ENCODE measurements around the gene MBL2.

Gene MBL2

DNA sequence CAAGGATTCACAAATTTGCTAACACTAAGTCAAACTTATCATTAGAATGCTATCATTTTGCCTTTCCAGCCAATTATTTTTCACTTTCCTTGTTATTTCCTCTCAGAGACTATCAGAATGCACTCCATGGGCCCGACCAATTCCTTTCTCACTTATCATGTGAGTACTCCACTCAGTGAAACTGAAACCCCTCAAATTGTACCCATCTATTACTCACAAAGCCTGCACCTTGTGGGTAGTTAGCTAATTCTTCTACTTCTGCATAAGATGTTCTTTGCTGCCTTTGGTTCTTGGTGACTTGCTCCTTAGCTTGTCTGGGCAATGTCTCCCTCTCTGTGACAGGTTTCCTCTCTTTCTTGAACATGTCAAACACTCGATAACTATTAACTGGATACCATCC lies 35.2 kb upstream of the MBL2 start:
- Histone ChIP-seq H3K36me3 (no peaks in the 10 kb centered on the region), H3K27me3 (ENCODE audit: insufficient read depth, low read depth, severe bottlenecking) (no peaks in the 10 kb centered on the region), H3K27ac (no peak overlapping the region), H3K4me3 (ENCODE audit: low read depth, low read length) (no peak overlapping the region), H3K9me3 (ENCODE audit: severe bottlenecking) (no peaks in the 10 kb centered on the region)
- TF ChIP-seq, protein P1, sequence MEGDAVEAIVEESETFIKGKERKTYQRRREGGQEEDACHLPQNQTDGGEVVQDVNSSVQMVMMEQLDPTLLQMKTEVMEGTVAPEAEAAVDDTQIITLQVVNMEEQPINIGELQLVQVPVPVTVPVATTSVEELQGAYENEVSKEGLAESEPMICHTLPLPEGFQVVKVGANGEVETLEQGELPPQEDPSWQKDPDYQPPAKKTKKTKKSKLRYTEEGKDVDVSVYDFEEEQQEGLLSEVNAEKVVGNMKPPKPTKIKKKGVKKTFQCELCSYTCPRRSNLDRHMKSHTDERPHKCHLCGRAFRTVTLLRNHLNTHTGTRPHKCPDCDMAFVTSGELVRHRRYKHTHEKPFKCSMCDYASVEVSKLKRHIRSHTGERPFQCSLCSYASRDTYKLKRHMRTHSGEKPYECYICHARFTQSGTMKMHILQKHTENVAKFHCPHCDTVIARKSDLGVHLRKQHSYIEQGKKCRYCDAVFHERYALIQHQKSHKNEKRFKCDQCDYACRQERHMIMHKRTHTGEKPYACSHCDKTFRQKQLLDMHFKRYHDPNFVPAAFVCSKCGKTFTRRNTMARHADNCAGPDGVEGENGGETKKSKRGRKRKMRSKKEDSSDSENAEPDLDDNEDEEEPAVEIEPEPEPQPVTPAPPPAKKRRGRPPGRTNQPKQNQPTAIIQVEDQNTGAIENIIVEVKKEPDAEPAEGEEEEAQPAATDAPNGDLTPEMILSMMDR (IDR thresholded peaks at IDR 0.05; ENCODE audit: low read depth, low read length), result no peak
- no peak for DNase-seq

DNA sequence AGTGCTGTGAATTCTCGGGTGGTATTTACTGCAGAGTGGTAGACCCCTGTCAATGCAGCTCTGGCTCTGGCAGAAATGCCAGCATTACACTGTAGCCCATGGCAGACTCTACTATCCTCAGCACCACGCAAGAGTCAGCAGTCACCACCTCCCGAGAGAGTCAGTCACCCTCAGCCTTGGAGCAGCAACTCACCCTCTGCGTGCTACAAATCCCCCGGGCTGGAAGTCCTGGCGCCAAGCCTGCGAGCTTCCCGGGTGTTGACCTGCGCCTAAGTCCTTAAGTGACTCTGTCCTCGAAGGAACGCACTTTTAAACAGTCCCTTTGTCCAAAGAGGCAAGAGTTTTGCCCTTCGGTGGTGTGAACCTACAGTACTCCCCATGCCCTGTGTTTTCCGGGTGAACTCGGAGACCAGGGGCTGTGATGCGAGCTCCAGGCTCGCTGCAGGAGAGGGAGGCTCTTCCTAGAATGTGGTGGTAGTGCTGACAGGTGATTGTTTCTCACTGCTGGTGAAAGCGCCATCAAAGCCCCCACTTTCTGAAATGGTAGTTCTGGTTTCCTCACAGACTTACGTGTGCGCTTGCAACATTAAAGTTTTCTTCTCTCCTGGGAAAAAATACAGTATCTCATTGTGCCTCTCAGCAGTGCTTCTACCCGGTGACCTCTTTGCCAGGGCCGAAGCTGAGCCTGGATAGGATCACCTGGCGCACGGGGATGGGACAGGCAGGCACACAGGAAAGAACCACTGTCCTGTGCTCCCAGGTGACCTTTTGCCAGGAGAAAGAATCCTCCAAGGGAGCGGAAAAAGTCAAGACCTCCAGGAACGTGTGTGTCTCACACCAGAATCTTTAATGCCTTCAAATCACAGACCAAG lies 33.1 kb upstream of the MBL2 start:
- H3K9me3 ChIP-seq (ENCODE audit: severe bottlenecking), result no peaks in the 10 kb centered on the region
- no peaks in the 10 kb centered on the region for H3K36me3 ChIP-seq
- H3K4me3 ChIP-seq (ENCODE audit: low read depth, low read length), result no peak overlapping the region
- no peaks in the 10 kb centered on the region for H3K27me3 ChIP-seq (ENCODE audit: insufficient read depth, low read depth, severe bottlenecking)
- DNase-seq, result no peak
- TF ChIP-seq, protein P1 (IDR thresholded peaks at IDR 0.05; ENCODE audit: low read depth, low read length), result no peak
- H3K27ac ChIP-seq, result no peak overlapping the region

DNA sequence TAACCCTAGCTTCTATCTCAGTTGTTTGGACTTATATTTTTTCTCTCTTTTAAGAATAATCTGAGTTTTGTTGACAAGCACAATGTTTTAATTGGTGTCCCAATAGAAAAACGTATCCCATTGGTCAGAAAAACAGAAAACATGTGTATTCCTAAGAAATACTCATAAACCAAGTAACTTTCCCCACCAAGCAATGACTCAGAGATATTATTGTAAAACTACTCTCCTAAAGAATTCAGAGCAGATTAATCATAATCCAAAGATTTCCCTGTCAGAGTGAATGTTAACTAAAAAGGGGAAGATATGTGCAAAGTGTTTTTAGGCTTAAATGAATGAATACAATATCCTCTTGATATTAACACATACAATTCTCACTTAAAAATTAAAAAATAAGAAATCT lies 29.4 kb upstream of the MBL2 start:
- Histone ChIP-seq H3K27me3 (ENCODE audit: insufficient read depth, low read depth, severe bottlenecking) (no peaks in the 10 kb centered on the region), H3K9me3 (ENCODE audit: severe bottlenecking) (no peaks in the 10 kb centered on the region), H3K36me3 (no peaks in the 10 kb centered on the region), H3K27ac (no peak overlapping the region), H3K4me3 (ENCODE audit: low read depth, low read length) (no peak overlapping the region)
- DNase-seq, result no peak
- TF ChIP-seq, protein P1 (IDR thresholded peaks at IDR 0.05; ENCODE audit: low read depth, low read length), result no peak

DNA sequence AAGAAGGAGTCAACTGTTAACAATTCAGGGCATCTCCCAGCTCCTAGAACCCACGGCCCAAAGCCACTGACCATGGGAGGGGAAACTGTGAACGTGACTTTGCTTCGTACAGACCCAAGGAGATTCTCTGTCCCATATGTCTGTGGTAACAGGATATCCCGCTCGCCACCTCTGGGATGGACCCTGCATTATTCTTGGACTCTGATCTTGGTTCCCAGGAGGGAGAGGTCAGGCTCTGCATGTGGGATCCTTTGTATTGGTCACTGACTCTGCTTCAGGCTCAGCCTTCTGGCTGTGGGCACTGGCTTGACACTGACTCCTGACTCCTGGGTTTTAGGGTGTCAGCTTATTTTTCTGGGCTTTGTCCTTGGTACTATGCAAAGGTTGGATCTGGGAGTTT lies 13.5 kb upstream of the MBL2 start:
- no peaks in the 10 kb centered on the region for H3K36me3 ChIP-seq
- no peak overlapping the region for H3K27ac ChIP-seq
- H3K9me3 ChIP-seq (ENCODE audit: severe bottlenecking), result no peaks in the 10 kb centered on the region
- no peak overlapping the region for H3K4me3 ChIP-seq (ENCODE audit: low read depth, low read length)
- DNase-seq, result no peak
- TF ChIP-seq, protein P1 (IDR thresholded peaks at IDR 0.05; ENCODE audit: low read depth, low read length), result no peak
- no peaks in the 10 kb centered on the region for H3K27me3 ChIP-seq (ENCODE audit: insufficient read depth, low read depth, severe bottlenecking)

DNA sequence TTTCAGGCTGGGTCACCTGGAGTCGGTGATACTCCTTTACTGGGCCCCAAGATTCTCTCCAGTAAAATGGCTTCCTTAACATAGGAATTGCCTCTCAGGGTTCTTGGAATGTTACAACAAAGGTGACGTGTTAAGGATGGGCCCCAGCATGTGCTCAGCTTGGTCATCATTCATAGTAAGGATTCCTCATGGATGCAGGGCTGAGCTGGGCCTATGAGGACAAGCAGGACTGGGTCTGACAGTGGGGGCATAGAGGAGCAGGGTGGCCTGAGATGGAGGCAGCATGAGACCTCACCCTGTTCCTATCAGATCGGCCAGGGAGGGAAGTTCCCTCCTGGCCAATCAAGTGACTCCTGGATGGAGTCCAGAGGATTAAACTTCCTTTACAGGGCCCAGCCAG lies 12.8 kb upstream of the MBL2 start:
- no peaks in the 10 kb centered on the region for H3K27me3 ChIP-seq (ENCODE audit: insufficient read depth, low read depth, severe bottlenecking)
- DNase-seq, result no peak
- no peaks in the 10 kb centered on the region for H3K36me3 ChIP-seq
- H3K9me3 ChIP-seq (ENCODE audit: severe bottlenecking), result no peaks in the 10 kb centered on the region
- H3K4me3 ChIP-seq (ENCODE audit: low read depth, low read length), result no peak overlapping the region
- H3K27ac ChIP-seq, result no peak overlapping the region
- TF ChIP-seq, protein P1 (IDR thresholded peaks at IDR 0.05; ENCODE audit: low read depth, low read length), result no peak

DNA sequence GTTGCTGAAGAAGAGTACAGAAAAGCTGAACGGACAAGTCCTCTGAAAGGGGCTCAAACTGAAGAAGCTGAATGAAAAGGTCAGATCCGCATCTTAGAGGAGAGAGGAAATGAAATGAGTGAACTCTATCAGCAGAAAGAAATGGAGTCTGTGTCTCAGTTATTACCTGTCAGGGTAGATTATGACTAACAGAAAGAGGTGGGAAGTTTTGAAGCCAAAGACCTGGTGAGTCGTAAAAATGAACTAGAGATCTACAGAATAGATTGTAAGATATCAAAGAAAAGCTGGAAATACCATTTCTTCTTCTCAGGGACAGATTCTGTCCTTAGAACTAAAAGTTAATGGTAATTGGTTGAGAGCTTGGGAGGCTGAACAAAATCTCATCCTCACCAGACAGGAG lies 11.1 kb upstream of the MBL2 start:
- TF ChIP-seq, protein P1 (IDR thresholded peaks at IDR 0.05; ENCODE audit: low read depth, low read length), result no peak
- DNase-seq, result no peak
- H3K36me3 ChIP-seq, result no peaks in the 10 kb centered on the region
- H3K4me3 ChIP-seq (ENCODE audit: low read depth, low read length), result no peak overlapping the region
- no peak overlapping the region for H3K27ac ChIP-seq
- H3K27me3 ChIP-seq (ENCODE audit: insufficient read depth, low read depth, severe bottlenecking), result no peaks in the 10 kb centered on the region
- H3K9me3 ChIP-seq (ENCODE audit: severe bottlenecking), result no peaks in the 10 kb centered on the region

Data from WERI-Rb-1 (cell line).